ENCODE measurements around the gene DNLZ. TPM values are rescaled to one million over a fixed set of nuclear protein-coding genes. Genes with fewer than 3 reads are reported as not detected.
"Not testable (repeated sequence)": the region's sequence is repeated elsewhere in the genome, so short reads cannot be mapped to it uniquely, and the experiment has no call there.

Gene DNLZ
- total RNA-seq, 2 donors from 2014 or later, result 24.1 to 31.3 TPM

GRCh38 chr9:136323371-136323789 is 40.2 kb downstream of the DNLZ start:
- intact Hi-C loops (cut with DNase I), result no loop called here

GRCh38 chr9:136322756-136323330 is 40.7 kb downstream of the DNLZ start:
- DNase-seq (no peak), ATAC-seq (no peak)
- WGBS, 2 donors, result 70 to 72% methylated on average over 10 to 22 of the region's 23 CpGs
- no peaks in the 10 kb centered on the region for H3K9me3 ChIP-seq
- H3K27ac ChIP-seq, result no peak overlapping the region
- intact Hi-C loops (cut with DNase I), result no loop called here
- TF ChIP-seq, protein P1, sequence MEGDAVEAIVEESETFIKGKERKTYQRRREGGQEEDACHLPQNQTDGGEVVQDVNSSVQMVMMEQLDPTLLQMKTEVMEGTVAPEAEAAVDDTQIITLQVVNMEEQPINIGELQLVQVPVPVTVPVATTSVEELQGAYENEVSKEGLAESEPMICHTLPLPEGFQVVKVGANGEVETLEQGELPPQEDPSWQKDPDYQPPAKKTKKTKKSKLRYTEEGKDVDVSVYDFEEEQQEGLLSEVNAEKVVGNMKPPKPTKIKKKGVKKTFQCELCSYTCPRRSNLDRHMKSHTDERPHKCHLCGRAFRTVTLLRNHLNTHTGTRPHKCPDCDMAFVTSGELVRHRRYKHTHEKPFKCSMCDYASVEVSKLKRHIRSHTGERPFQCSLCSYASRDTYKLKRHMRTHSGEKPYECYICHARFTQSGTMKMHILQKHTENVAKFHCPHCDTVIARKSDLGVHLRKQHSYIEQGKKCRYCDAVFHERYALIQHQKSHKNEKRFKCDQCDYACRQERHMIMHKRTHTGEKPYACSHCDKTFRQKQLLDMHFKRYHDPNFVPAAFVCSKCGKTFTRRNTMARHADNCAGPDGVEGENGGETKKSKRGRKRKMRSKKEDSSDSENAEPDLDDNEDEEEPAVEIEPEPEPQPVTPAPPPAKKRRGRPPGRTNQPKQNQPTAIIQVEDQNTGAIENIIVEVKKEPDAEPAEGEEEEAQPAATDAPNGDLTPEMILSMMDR (IDR thresholded peaks at IDR 0.05), result no peak
- TF ChIP-seq POLR2A (IDR thresholded peaks at IDR 0.05), result no peak
- H3K36me3 ChIP-seq (replicated peaks in 1 of 2; ENCODE audit: insufficient read depth in 1 of 2, low read depth in 2 of 2), result no peaks in the 10 kb centered on the region
- H3K4me3 ChIP-seq, result no peak overlapping the region
- H3K4me1 ChIP-seq, result no peaks in the 10 kb centered on the region
- no peaks in the 10 kb centered on the region for H3K27me3 ChIP-seq

More at GRCh38 chr9:136323371-136323789, 40.2 kb downstream of the DNLZ start:
- H3K4me3 ChIP-seq, result no peak overlapping the region
- no peaks in the 10 kb centered on the region for H3K36me3 ChIP-seq (replicated peaks in 1 of 2; ENCODE audit: insufficient read depth in 1 of 2, low read depth in 2 of 2)
- H3K27ac ChIP-seq, result no peak overlapping the region
- H3K27me3 ChIP-seq, result no peaks in the 10 kb centered on the region
- no peak for ATAC-seq
- H3K4me1 ChIP-seq, result peaks cover 5% of the 10 kb centered on the region
- WGBS, 2 donors, result 66 to 77% methylated on average over 3 to 16 of the region's 17 CpGs
- DNase-seq, result no peak
- no peaks in the 10 kb centered on the region for H3K9me3 ChIP-seq
- TF ChIP-seq, protein P1 (IDR thresholded peaks at IDR 0.05), result no peak
- no peak for TF ChIP-seq POLR2A (IDR thresholded peaks at IDR 0.05)

- no peak overlapping the region for H3K4me3 ChIP-seq
- no peaks in the 10 kb centered on the region for H3K4me1 ChIP-seq
- 82 to 83% methylated on average over 15 to 19 of the region's 19 CpGs for WGBS, 2 donors
- H3K27me3 ChIP-seq, result no peaks in the 10 kb centered on the region
- TF ChIP-seq, protein P1 (IDR thresholded peaks at IDR 0.05), result no peak
- TF ChIP-seq POLR2A (IDR thresholded peaks at IDR 0.05), result no peak
- no peak overlapping the region for H3K27ac ChIP-seq
- intact Hi-C loops (cut with DNase I), result no loop called here
- no peaks in the 10 kb centered on the region for H3K9me3 ChIP-seq
- DNase-seq (no peak), ATAC-seq (no peak)
- no peaks in the 10 kb centered on the region for H3K36me3 ChIP-seq (replicated peaks in 1 of 2; ENCODE audit: insufficient read depth in 1 of 2, low read depth in 2 of 2)
Measured at GRCh38 chr9:136321561-136321960, 42.0 kb downstream of the DNLZ start.

GRCh38 chr9:136320972-136321371 is 42.6 kb downstream of the DNLZ start:
- ATAC-seq; H3K27me3 ChIP-seq; H3K27ac ChIP-seq; H3K4me3 ChIP-seq; H3K36me3 ChIP-seq (replicated peaks in 1 of 2; ENCODE audit: insufficient read depth in 1 of 2, low read depth in 2 of 2); H3K4me1 ChIP-seq; H3K9me3 ChIP-seq; intact Hi-C loops (cut with DNase I); DNase-seq: not testable (repeated sequence)

DNA sequence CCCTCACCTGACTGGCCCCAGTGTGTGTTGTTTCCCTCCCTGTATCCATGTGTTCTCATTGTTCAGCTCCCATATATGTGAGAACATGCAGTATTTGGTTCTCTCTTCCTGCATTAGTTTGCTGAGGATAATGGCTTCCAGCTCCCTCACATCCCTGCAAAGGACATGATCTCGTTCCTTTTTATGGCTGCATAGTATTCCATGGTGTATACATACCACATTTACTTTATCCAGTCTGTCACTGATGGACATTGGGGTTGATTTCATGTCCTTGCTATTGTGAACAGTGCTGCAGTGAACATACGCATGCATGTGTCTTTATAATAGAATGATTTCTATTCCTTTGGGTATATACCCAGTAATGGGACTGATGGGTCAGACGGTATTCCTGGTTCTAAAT is 43.6 kb downstream of the DNLZ start:
- intact Hi-C loops (cut with DNase I), result loop anchor here (5.0 kb wide), 1 partner anchor 82 kb away; the partner anchor contains the start of gene SNAPC4
- not testable (repeated sequence) for H3K4me1 ChIP-seq; DNase-seq; H3K27ac ChIP-seq; H3K9me3 ChIP-seq; ATAC-seq; H3K36me3 ChIP-seq (replicated peaks in 1 of 2; ENCODE audit: insufficient read depth in 1 of 2, low read depth in 2 of 2); H3K4me3 ChIP-seq; H3K27me3 ChIP-seq
- 86 to 92% methylated on average over 3 of the region's 3 CpGs for WGBS, 2 donors

DNA sequence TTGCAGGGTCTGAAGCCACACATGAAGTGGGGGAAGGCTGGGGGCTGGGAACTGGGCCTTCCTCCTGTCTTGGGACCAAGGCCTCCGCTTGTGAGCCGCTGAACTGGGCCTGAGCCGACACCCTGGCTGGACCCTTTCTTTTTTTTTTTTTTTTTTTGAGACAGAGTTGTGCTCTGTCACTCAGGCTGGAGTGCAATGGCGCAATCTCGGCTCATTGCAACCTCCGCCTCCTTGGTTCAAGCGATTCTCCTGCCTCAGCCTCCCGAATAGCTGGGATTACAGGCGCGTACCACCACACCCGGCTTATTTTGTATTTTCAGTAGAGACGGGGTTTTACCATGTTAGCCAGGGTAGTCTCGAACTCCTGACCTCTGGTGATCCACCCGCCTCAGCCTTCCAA is 44.3 kb downstream of the DNLZ start:
- H3K4me3 ChIP-seq; DNase-seq; H3K27me3 ChIP-seq; H3K36me3 ChIP-seq (replicated peaks in 1 of 2; ENCODE audit: insufficient read depth in 1 of 2, low read depth in 2 of 2); H3K9me3 ChIP-seq; H3K27ac ChIP-seq; H3K4me1 ChIP-seq; ATAC-seq: not testable (repeated sequence)
- WGBS, 2 donors, result 94 to 96% methylated on average over 14 of the region's 14 CpGs
- intact Hi-C loops (cut with DNase I), result loop anchor here (5.0 kb wide), 1 partner anchor 83 kb away; the partner anchor contains the start of gene SNAPC4
